Panc1 (cell line): ENCODE results near the gene ODF4. TPM values are rescaled to one million over a fixed set of nuclear protein-coding genes. Genes with fewer than 3 reads are reported as not detected.

Source experiments
- ATAC-seq: fragments of 200-7000 bp; cut with Tn5 transposase; 2 replicates; pipeline ENCODE4 v1.9.1; 2020; ENCODE audit warnings: mild to moderate bottlenecking, moderate library complexity
- BruUV-seq: library from RNA; stranded (reverse); fragments of 400-500 nt; replicated peaks from 2 replicates; lab custom pipeline; 2021; lab: Mats Ljungman, UMichigan
- CTCF ChIA-PET: fragments of 300-600 bp; sonication (Branson Sonifier 250); formaldehyde crosslinking; loops from one replicate; lab custom pipeline; 2022; ENCODE audit warnings: antibody characterized with exemption; lab: Charles Lee
- POLR2A ChIA-PET: fragments of 300-600 bp; sonication (Branson Sonifier 250); formaldehyde crosslinking; loops from one replicate; lab custom pipeline; 2022; ENCODE audit warnings: antibody characterized with exemption; lab: Charles Lee
- DNase-seq: peaks from one replicate; pipeline ENCODE4 v3.0.0-alpha.2; 2010; ENCODE audit warnings: low read depth, low spot score
- H3K27ac ChIP-seq: 2 replicates; pipeline ENCODE4 v1.5.1; 2011; ENCODE audit warnings: mild to moderate bottlenecking, low read length, inconsistent platforms
- H3K27me3 ChIP-seq: fragments of 200-500 bp; sonication (Bioruptor generic); 2 replicates; pipeline ENCODE4 v1.6.0; 2014; ENCODE audit warnings: low read length, inconsistent platforms; ENCODE audit not compliant: control insufficient read depth, insufficient read depth
- H3K36me3 ChIP-seq: fragments of 200-500 bp; sonication (Bioruptor generic); 2 replicates; pipeline ENCODE4 v1.5.1; 2014; ENCODE audit warnings: inconsistent platforms, mild to moderate bottlenecking, low read length, moderate library complexity; ENCODE audit not compliant: control insufficient read depth, insufficient read depth
- H3K4me1 ChIP-seq: 2 replicates; pipeline ENCODE4 v1.5.1; 2011; ENCODE audit warnings: inconsistent platforms, mild to moderate bottlenecking, low read length, moderate library complexity; ENCODE audit not compliant: control insufficient read depth, insufficient read depth
- H3K4me3 ChIP-seq, 2 experiments: 2 replicates each; pipeline ENCODE4 v1.5.1; 2011 to 2012; ENCODE audit warnings: low read depth in 2 of 2, low read length in 2 of 2, mild to moderate bottlenecking in 2 of 2, inconsistent platforms in 1 of 2, moderate library complexity in 1 of 2
- H3K9me3 ChIP-seq: fragments of 200-500 bp; sonication (Bioruptor generic); 2 replicates; pipeline ENCODE4 v1.5.1; 2014; ENCODE audit warnings: low read depth, mild to moderate bottlenecking, inconsistent platforms, low read length, moderate library complexity; ENCODE audit not compliant: control insufficient read depth, insufficient read depth
- POLR2AphosphoS5 ChIP-seq: IDR thresholded peaks from 2 replicates; pipeline ENCODE4 v1.6.1; 2012; ENCODE audit warnings: mild to moderate bottlenecking, low read depth, low read length, moderate library complexity
- SIN3A ChIP-seq: IDR thresholded peaks from 2 replicates; pipeline ENCODE4 v1.6.1; 2012; ENCODE audit warnings: low read depth, mild to moderate bottlenecking, low read length, moderate library complexity, borderline replicate concordance; ENCODE audit not compliant: insufficient read depth
- TCF7L2 ChIP-seq: IDR thresholded peaks from 2 replicates; pipeline ENCODE4 v1.6.1; 2011; ENCODE audit warnings: mild to moderate bottlenecking, low read depth, low read length, inconsistent platforms
- in situ Hi-C: cut with HindIII; loops from 2 replicates; pipeline ENCODE4 v1.10.0; 2016; ENCODE audit warnings: low sequenced_read_pairs, low pct_unique_long_range_greater_than_20kb
- intact Hi-C: fragments of 100-400 bp; cut with micrococcal nuclease; formaldehyde crosslinking; loops from one replicate; pipeline ENCODE4 v1.10.0; 2022; ENCODE audit not compliant: unreplicated experiment
- total RNA-seq: library from RNA; stranded (reverse); gene quantifications from one replicate; pipeline ENCODE4 v1.2.1, GENCODE V29; 2021; ENCODE audit not compliant: unreplicated experiment
- TF ChIP-seq, protein P1 (sequence below): fragments of 450-650 bp; IDR thresholded peaks from 2 replicates; pipeline ENCODE4 v1.5.1; 2017; ENCODE audit warnings: mild to moderate bottlenecking
- TF ChIP-seq, protein P2 (sequence below), 2 experiments: IDR thresholded peaks; 2 replicates each; pipeline ENCODE4 v1.6.1; 2011 to 2012; ENCODE audit warnings: low read depth in 2 of 2, control low read depth in 1 of 2, low read length in 1 of 2, mild to moderate bottlenecking in 1 of 2, moderate library complexity in 1 of 2; ENCODE audit not compliant: insufficient read depth in 1 of 2

The ODF4 gene
- total RNA-seq, 1 experiment from 2014 or later = not detected

DNA sequence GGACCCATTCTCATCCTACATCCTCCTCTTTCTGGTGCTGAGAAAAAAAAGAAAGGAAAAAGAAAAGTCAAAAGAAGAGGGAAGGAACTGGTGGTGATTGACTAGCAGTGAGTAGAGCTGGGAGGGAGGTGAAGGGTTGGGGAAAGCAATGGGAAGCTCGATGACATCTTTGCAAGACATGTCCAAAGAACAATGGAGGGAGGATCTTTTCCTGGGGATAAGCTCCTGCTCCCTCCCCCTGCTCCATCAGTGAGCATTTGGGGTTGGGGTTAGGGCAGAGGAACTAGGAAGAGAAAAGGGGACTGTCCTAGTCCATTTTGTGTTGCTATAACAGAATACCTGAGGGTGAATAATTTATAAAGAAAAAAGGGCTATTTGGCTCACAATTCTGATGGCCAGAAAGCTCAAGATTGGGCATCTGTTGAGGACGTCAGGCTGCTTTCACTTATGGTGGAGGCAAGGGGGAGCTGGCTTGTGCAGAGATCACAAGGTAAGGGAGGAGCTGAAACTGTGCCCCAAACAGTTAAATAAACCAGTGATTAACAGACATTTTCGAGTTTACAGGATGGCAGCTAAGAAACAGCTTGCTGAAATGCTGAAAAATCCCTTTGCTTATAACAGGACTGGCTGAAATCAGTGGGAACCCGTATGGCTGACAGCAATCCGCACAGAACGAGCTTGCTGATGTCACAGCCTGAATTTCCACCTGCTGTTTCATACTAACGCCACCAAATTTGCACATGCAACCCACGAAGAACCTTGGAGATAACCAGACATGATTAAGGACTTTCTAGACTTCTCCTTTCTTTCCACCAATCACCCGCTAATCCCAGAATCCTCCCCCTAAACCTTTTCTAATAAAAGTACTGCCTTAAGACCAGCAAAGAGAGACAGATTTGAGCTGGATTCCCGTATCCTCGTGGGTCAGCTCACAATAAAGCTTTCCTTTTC, 1.6 kb upstream of the ODF4 start:
- POLR2A ChIA-PET = interaction anchor here (0.6 kb wide), 2 partner anchors 42 to 748 kb away, joined by 4 to 5 read pairs; no protein-coding TSS in a partner anchor
- DNase-seq (no peak), ATAC-seq (no peak)
- CTCF ChIA-PET = no interaction called here
- H3K27ac ChIP-seq = no peak overlapping the region
- H3K27me3 ChIP-seq = no peaks in the 10 kb centered on the region
- no peaks in the 10 kb centered on the region for H3K4me1 ChIP-seq
- TF ChIP-seq, protein P1, sequence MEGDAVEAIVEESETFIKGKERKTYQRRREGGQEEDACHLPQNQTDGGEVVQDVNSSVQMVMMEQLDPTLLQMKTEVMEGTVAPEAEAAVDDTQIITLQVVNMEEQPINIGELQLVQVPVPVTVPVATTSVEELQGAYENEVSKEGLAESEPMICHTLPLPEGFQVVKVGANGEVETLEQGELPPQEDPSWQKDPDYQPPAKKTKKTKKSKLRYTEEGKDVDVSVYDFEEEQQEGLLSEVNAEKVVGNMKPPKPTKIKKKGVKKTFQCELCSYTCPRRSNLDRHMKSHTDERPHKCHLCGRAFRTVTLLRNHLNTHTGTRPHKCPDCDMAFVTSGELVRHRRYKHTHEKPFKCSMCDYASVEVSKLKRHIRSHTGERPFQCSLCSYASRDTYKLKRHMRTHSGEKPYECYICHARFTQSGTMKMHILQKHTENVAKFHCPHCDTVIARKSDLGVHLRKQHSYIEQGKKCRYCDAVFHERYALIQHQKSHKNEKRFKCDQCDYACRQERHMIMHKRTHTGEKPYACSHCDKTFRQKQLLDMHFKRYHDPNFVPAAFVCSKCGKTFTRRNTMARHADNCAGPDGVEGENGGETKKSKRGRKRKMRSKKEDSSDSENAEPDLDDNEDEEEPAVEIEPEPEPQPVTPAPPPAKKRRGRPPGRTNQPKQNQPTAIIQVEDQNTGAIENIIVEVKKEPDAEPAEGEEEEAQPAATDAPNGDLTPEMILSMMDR = no peak
- TF ChIP-seq POLR2AphosphoS5 (no peak), TCF7L2 (no peak)
- TF ChIP-seq, protein P2, sequence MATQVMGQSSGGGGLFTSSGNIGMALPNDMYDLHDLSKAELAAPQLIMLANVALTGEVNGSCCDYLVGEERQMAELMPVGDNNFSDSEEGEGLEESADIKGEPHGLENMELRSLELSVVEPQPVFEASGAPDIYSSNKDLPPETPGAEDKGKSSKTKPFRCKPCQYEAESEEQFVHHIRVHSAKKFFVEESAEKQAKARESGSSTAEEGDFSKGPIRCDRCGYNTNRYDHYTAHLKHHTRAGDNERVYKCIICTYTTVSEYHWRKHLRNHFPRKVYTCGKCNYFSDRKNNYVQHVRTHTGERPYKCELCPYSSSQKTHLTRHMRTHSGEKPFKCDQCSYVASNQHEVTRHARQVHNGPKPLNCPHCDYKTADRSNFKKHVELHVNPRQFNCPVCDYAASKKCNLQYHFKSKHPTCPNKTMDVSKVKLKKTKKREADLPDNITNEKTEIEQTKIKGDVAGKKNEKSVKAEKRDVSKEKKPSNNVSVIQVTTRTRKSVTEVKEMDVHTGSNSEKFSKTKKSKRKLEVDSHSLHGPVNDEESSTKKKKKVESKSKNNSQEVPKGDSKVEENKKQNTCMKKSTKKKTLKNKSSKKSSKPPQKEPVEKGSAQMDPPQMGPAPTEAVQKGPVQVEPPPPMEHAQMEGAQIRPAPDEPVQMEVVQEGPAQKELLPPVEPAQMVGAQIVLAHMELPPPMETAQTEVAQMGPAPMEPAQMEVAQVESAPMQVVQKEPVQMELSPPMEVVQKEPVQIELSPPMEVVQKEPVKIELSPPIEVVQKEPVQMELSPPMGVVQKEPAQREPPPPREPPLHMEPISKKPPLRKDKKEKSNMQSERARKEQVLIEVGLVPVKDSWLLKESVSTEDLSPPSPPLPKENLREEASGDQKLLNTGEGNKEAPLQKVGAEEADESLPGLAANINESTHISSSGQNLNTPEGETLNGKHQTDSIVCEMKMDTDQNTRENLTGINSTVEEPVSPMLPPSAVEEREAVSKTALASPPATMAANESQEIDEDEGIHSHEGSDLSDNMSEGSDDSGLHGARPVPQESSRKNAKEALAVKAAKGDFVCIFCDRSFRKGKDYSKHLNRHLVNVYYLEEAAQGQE (IDR thresholded peaks at IDR 0.05; ENCODE audit: insufficient read depth in 1 of 2, low read depth in 2 of 2, low read length in 1 of 2) = no peak
- no peaks in the 10 kb centered on the region for H3K9me3 ChIP-seq
- no peak overlapping the region for H3K4me3 ChIP-seq
- in situ Hi-C loops (no loop called here), intact Hi-C loops (no loop called here)
- BruUV-seq = no TSS peak
- no peaks in the 10 kb centered on the region for H3K36me3 ChIP-seq

DNA sequence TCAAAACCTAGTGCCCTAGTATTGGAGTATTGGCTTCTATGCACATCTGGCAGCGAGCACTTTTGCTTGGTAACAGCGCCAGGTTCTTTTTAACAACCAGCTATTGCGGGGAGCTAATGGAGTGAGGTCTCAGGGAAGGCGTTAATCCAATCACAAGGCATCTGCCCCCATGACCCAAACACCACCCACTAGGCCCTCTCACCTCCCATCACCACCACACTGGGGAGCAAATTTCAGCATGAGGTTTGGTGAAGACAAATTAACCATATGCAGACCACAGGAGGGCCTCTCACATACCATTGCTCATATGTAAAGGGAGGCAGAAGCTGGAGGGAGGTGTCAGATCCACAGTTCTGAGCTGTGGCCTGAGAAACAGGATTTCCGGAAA, 893 bp upstream of the ODF4 start:
- no peaks in the 10 kb centered on the region for H3K36me3 ChIP-seq
- POLR2A ChIA-PET = interaction anchor here (0.6 kb wide), 2 partner anchors 43 to 166 kb away, joined by 3 to 5 read pairs; no protein-coding TSS in a partner anchor
- DNase-seq (no peak), ATAC-seq (no peak)
- BruUV-seq = no TSS peak
- intact Hi-C loops = no loop called here
- in situ Hi-C loops = no loop called here
- no peaks in the 10 kb centered on the region for H3K4me1 ChIP-seq
- TF ChIP-seq TCF7L2 = no peak
- TF ChIP-seq, protein P1 = no peak
- TF ChIP-seq, protein P2 (IDR thresholded peaks at IDR 0.05; ENCODE audit: insufficient read depth in 1 of 2, low read depth in 2 of 2, low read length in 1 of 2) = no peak
- no peak for TF ChIP-seq SIN3A
- no peak for TF ChIP-seq POLR2AphosphoS5
- CTCF ChIA-PET = no interaction called here
- no peaks in the 10 kb centered on the region for H3K27me3 ChIP-seq
- no peak overlapping the region for H3K27ac ChIP-seq
- no peaks in the 10 kb centered on the region for H3K9me3 ChIP-seq
- H3K4me3 ChIP-seq = no peak overlapping the region
